ENCODE measurements around the gene ENG. TPM values are rescaled to one million over a fixed set of nuclear protein-coding genes. Genes with fewer than 3 reads are reported as not detected.

The ENG gene
- total RNA-seq, 3 donors from 2014 or later, result 18.3 to 35.5 (median 34.8) TPM

DNA sequence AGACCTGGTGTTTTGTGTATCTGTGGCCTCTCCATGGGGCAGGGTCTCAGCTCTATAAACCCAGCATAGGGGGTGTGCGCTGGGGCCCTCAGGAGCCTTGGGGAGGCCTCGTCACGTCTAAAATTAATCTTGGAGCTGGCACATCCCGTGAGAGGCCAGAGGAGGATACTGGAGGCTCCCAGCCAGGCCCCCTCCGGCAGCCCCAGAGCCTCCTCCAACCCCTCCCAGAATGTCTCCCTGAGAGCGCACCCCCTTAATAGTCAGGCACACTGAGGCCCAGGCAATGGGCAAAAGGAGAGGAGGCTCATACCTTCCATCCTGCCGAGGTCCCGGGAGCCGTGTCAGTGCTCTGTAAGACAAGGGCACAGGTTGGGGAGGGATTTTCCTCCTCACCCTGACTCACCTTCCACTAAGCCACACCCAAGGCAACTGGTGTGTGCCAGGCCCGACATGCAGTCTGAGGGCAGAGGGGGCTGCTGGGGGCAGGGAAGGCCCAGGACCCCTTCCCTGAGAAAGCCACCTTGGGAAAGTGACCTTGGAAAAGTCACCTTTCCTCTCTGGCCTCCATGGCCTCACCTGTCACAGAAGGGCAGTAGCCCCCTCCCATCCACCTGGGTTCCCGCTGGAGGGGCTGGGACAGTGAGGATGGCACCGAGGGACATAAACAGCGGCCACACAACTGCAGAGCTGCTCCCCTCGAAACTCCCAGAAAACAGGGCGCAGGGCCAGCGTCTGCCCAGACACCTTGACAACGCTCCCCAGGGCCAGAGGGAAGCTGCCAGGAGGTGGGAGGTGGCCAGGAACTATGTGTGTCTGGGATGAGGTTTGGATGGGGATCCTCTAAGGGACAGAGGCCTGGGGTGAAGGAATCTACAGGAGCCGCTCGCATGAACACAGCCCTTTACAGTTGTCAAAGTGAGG, 20.1 kb upstream of the ENG start:
- peak; percentile 22 for ATAC-seq
- intact Hi-C loops (cut with DNase I, micrococcal nuclease), result loop anchor here in 1 of 2 donors (10.0 kb wide), 1 partner anchor 140 kb away; the partner anchor contains the start of gene TOR2A
- DNase-seq, result no peak
- Histone ChIP-seq H3K4me3 (no peak overlapping the region), H3K4me1 (ENCODE audit: low read depth) (peaks cover 36% of the 10 kb centered on the region), H3K36me3 (ENCODE audit: low read depth) (no peaks in the 10 kb centered on the region), H3K9me3 (no peaks in the 10 kb centered on the region)
- TF ChIP-seq, protein P1, sequence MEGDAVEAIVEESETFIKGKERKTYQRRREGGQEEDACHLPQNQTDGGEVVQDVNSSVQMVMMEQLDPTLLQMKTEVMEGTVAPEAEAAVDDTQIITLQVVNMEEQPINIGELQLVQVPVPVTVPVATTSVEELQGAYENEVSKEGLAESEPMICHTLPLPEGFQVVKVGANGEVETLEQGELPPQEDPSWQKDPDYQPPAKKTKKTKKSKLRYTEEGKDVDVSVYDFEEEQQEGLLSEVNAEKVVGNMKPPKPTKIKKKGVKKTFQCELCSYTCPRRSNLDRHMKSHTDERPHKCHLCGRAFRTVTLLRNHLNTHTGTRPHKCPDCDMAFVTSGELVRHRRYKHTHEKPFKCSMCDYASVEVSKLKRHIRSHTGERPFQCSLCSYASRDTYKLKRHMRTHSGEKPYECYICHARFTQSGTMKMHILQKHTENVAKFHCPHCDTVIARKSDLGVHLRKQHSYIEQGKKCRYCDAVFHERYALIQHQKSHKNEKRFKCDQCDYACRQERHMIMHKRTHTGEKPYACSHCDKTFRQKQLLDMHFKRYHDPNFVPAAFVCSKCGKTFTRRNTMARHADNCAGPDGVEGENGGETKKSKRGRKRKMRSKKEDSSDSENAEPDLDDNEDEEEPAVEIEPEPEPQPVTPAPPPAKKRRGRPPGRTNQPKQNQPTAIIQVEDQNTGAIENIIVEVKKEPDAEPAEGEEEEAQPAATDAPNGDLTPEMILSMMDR (IDR thresholded peaks at IDR 0.05), result no peak

DNA sequence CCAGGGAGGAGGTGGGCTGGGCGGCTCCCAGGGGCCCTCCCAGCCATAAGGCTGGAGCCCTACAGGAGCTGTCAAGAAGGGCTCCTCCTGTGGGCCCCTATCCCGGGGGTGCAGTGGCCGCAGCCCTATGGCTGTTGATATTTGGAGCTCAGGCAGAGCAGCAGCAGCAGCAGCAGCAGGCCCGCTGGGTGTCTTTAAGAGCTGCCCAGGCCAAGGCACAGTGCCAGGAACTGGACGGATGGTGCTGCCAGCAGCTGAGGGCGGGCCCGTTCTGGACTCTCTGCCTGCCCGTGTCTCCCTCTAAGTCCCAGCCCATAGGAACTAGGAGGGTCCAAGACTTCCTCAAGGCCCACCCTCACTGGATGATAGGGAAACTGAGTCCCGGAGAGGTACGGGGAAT, 19.4 kb upstream of the ENG start:
- intact Hi-C loops (cut with DNase I, micrococcal nuclease), result loop anchor here in 1 of 2 donors (10.0 kb wide), 1 partner anchor 139 kb away; the partner anchor contains the start of gene TOR2A

DNA sequence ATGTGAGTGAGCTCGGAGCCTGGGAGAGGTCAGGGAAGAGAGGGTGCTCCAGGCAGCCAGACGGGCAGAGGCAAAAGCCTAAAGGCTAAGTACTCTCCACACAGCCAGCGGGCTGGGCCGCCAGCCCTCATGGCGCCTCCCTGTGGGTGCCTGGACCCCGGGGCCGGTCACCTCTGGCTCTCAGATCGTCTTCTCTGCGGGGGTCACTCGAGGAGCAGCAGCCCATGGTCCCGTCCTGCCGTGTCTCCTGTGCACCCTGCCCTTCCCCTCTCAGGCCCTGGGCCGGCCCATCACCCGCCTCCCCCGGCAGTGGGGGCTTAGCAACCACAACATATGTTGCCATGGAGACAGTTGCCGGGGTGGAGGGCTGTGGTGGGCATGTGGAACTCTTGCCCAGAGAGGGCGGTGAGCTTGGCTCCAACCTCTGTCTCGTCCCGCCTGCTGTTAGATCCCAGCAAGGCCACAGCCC, 18.8 kb upstream of the ENG start:
- TF ChIP-seq, protein P1 (IDR thresholded peaks at IDR 0.05), result no peak
- intact Hi-C loops (cut with DNase I, micrococcal nuclease), result loop anchor here in 1 of 2 donors (10.0 kb wide), 1 partner anchor 138 kb away; the partner anchor contains the start of gene TOR2A
- Histone ChIP-seq H3K4me3 (no peak overlapping the region), H3K9me3 (no peaks in the 10 kb centered on the region), H3K4me1 (ENCODE audit: low read depth) (peaks cover 35% of the 10 kb centered on the region), H3K36me3 (ENCODE audit: low read depth) (no peaks in the 10 kb centered on the region)
- no peak for ATAC-seq
- no peak for DNase-seq

More for the DNA sequence above, 19.4 kb upstream of the ENG start:
- DNase-seq, result peak in 1 of 3 donors; percentile 52
- ATAC-seq, result no peak
- TF ChIP-seq, protein P1 (IDR thresholded peaks at IDR 0.05), result no peak
- no peaks in the 10 kb centered on the region for H3K9me3 ChIP-seq
- H3K36me3 ChIP-seq (ENCODE audit: low read depth), result no peaks in the 10 kb centered on the region
- peaks cover 36% of the 10 kb centered on the region for H3K4me1 ChIP-seq (ENCODE audit: low read depth)
- H3K4me3 ChIP-seq, result no peak overlapping the region

DNA sequence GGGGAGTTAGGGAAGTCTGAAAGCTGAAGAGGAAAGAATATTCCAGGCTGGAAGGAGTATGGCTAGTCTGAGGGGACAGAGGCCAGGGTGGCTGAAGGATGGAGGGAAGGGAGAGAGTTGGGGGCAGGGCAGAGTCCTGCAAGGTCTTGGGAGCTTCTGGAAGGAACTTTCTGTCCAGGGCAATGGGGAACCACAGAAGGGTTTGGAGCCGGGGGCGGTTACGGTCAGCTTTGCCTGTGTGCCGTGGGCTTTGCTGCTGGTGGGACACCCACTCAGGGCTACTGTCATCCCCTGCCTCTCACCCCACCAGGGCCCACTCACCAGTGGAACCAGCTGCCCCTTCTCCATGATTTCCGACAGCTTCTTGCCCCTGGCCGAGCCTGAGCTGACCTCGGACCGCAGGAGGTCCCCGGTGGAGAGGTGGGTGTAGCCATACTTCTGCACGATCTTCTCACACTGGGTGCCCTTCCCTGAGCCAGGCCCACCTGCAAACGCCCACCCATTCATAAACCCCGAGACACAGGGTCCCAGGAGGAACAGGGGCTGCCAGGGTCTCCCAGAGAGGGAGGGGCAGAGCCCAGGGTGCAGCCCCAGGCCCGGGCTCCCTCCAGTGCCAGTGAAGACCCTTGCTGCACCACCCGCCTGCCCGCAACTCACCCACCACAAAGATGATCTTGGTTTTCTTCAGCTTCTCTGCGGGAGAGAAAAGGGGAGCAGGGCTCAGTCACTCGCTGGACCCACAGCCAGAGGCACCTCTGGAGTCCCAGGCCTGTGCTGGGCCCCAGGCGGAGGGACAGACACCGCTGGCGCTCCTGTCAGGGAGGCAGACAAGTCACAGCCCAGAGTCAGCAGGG, 18.1 kb upstream of the ENG start:
- Histone ChIP-seq H3K36me3 (ENCODE audit: low read depth) (no peaks in the 10 kb centered on the region), H3K4me3 (no peak overlapping the region), H3K9me3 (no peaks in the 10 kb centered on the region), H3K4me1 (ENCODE audit: low read depth) (peaks cover 29% of the 10 kb centered on the region)
- no peak for DNase-seq
- intact Hi-C loops (cut with DNase I, micrococcal nuclease), result loop anchor here in 1 of 2 donors (10.0 kb wide), 1 partner anchor 138 kb away; the partner anchor contains the start of gene TOR2A
- ATAC-seq, result no peak
- TF ChIP-seq, protein P1 (IDR thresholded peaks at IDR 0.05), result no peak

DNA sequence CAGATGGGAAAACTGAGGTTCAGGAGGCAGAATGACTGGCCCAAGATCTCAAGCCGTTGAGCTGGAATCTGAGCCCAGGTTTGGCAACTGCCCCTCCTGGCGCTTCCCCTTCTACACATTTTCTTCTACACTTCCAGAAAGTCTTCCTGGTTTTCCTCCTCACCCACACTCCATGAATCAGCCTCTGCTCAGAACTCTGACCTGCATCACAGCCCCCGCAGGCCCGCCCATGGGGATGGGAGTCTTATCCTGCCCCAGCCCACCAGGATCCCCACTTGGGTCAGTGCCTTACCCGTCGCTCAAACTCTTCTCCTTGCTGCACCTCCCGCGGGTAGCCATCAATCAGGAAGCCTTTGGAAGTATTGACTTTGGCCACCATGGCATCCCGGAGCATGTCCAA, 17.1 kb upstream of the ENG start:
- no peak overlapping the region for H3K4me3 ChIP-seq
- no peak for DNase-seq
- TF ChIP-seq, protein P1 (IDR thresholded peaks at IDR 0.05), result no peak
- H3K36me3 ChIP-seq (ENCODE audit: low read depth), result no peaks in the 10 kb centered on the region
- ATAC-seq, result no peak
- no peaks in the 10 kb centered on the region for H3K9me3 ChIP-seq
- intact Hi-C loops (cut with DNase I, micrococcal nuclease), result loop anchor here in 1 of 2 donors (10.0 kb wide), 1 partner anchor 137 kb away; the partner anchor contains the start of gene TOR2A
- H3K4me1 ChIP-seq (ENCODE audit: low read depth), result peaks cover 22% of the 10 kb centered on the region

Measured in mucosa of descending colon (tissue), 3 donors.